Neuron (in vitro differentiated cells): Measurements from ENCODE around the gene RIPK4.
"Not testable (repeated sequence)": the region's sequence is repeated elsewhere in the genome, so short reads cannot be mapped to it uniquely, and the experiment has no call there.

ENCODE experiments used
- H2AFZ ChIP-seq: one replicate; pipeline ENCODE4 v1.6.1; 2013; ENCODE audit warnings: low read depth, mild to moderate bottlenecking, inconsistent platforms, low read length, moderate library complexity
- H3K27me3 ChIP-seq: one replicate; pipeline ENCODE4 v1.6.1; 2013; ENCODE audit warnings: low read length; ENCODE audit not compliant: insufficient read depth
- H3K36me3 ChIP-seq: one replicate; pipeline ENCODE4 v1.6.1; 2013; ENCODE audit warnings: low read length; ENCODE audit not compliant: insufficient read depth
- H3K4me1 ChIP-seq: one replicate; pipeline ENCODE4 v1.6.1; 2013; ENCODE audit warnings: low read length; ENCODE audit not compliant: insufficient read depth
- H3K4me3 ChIP-seq: 2 replicates; pipeline ENCODE4 v1.5.1; 2013; ENCODE audit warnings: mild to moderate bottlenecking, low read length, moderate library complexity
- H3K9me3 ChIP-seq: one replicate; pipeline ENCODE4 v1.6.1; 2013; ENCODE audit warnings: low read length

The RIPK4 gene

GRCh38 chr21:41727784-41728763 is 38.8 kb downstream of the RIPK4 start:
- Histone ChIP-seq H3K9me3 (no peaks in the 10 kb centered on the region), H3K36me3 (no peaks in the 10 kb centered on the region), H2AFZ (no peak overlapping the region), H3K4me3 (no peak overlapping the region), H3K27me3 (peaks cover 8% of the 10 kb centered on the region), H3K4me1 (no peaks in the 10 kb centered on the region)

GRCh38 chr21:41726970-41727783 is 39.7 kb downstream of the RIPK4 start:
- Histone ChIP-seq H3K27me3 (peaks cover 8% of the 10 kb centered on the region), H2AFZ (no peak overlapping the region), H3K9me3 (no peaks in the 10 kb centered on the region), H3K4me1 (no peaks in the 10 kb centered on the region), H3K4me3 (no peak overlapping the region), H3K36me3 (no peaks in the 10 kb centered on the region)

GRCh38 chr21:41726630-41726969 is 40.3 kb downstream of the RIPK4 start:
- Histone ChIP-seq H2AFZ (no peak overlapping the region), H3K9me3 (no peaks in the 10 kb centered on the region), H3K4me1 (no peaks in the 10 kb centered on the region), H3K4me3 (no peak overlapping the region), H3K36me3 (no peaks in the 10 kb centered on the region), H3K27me3 (peaks cover 8% of the 10 kb centered on the region)

GRCh38 chr21:41726058-41726558 is 40.7 kb downstream of the RIPK4 start:
- Histone ChIP-seq H3K4me1 (no peaks in the 10 kb centered on the region), H3K36me3 (no peaks in the 10 kb centered on the region), H3K9me3 (no peaks in the 10 kb centered on the region), H3K4me3 (no peak overlapping the region), H3K27me3 (peaks cover 8% of the 10 kb centered on the region), H2AFZ (no peak overlapping the region)

GRCh38 chr21:41725421-41726031 is 41.3 kb downstream of the RIPK4 start:
- no peaks in the 10 kb centered on the region for H3K4me1 ChIP-seq
- no peak overlapping the region for H3K4me3 ChIP-seq

GRCh38 chr21:41723835-41724234 is 43.0 kb downstream of the RIPK4 start:
- not testable (repeated sequence) for H3K27me3 ChIP-seq, H2AFZ ChIP-seq, H3K36me3 ChIP-seq, H3K4me3 ChIP-seq, H3K9me3 ChIP-seq, H3K4me1 ChIP-seq

More at GRCh38 chr21:41725421-41726031, 41.3 kb downstream of the RIPK4 start:
- peaks cover 8% of the 10 kb centered on the region for H3K27me3 ChIP-seq
- H2AFZ ChIP-seq = no peak overlapping the region
- H3K36me3 ChIP-seq = no peaks in the 10 kb centered on the region
- H3K9me3 ChIP-seq = no peaks in the 10 kb centered on the region

- Histone ChIP-seq H3K27me3 (peaks cover 2% of the 10 kb centered on the region), H3K36me3 (no peaks in the 10 kb centered on the region), H3K9me3 (peaks cover 2% of the 10 kb centered on the region), H3K4me3 (no peak overlapping the region), H2AFZ (no peak overlapping the region), H3K4me1 (no peaks in the 10 kb centered on the region)
Measured at GRCh38 chr21:41722052-41723018, 44.5 kb downstream of the RIPK4 start.

- peaks cover 2% of the 10 kb centered on the region for H3K9me3 ChIP-seq
- no peaks in the 10 kb centered on the region for H3K27me3 ChIP-seq
- H3K36me3 ChIP-seq = no peaks in the 10 kb centered on the region
- no peak overlapping the region for H2AFZ ChIP-seq
- H3K4me3 ChIP-seq = no peak overlapping the region
- H3K4me1 ChIP-seq = peaks cover 2% of the 10 kb centered on the region
Measured at GRCh38 chr21:41720250-41720649, 46.6 kb downstream of the RIPK4 start.

GRCh38 chr21:41719691-41720090 is 47.2 kb downstream of the RIPK4 start:
- Histone ChIP-seq H3K9me3 (peaks cover 2% of the 10 kb centered on the region), H3K4me3 (no peak overlapping the region), H3K36me3 (no peaks in the 10 kb centered on the region), H2AFZ (no peak overlapping the region), H3K27me3 (no peaks in the 10 kb centered on the region), H3K4me1 (peaks cover 2% of the 10 kb centered on the region)

- H3K4me3 ChIP-seq = no peak overlapping the region
- H3K36me3 ChIP-seq = no peaks in the 10 kb centered on the region
- H3K27me3 ChIP-seq = peaks cover 11% of the 10 kb centered on the region
- H3K9me3 ChIP-seq = peaks cover 2% of the 10 kb centered on the region
- no peak overlapping the region for H2AFZ ChIP-seq
- peaks cover 2% of the 10 kb centered on the region for H3K4me1 ChIP-seq
Measured at GRCh38 chr21:41717573-41718330, 49.1 kb downstream of the RIPK4 start.

GRCh38 chr21:41716751-41717150 is 50.1 kb downstream of the RIPK4 start:
- Histone ChIP-seq H3K4me3 (no peak overlapping the region), H3K4me1 (peaks cover 6% of the 10 kb centered on the region), H3K36me3 (no peaks in the 10 kb centered on the region), H2AFZ (no peak overlapping the region), H3K27me3 (peaks cover 20% of the 10 kb centered on the region), H3K9me3 (peaks cover 2% of the 10 kb centered on the region)
